ENCODE measurements around the gene IBA57.

- no peak for TF ChIP-seq CTCF (IDR thresholded peaks at IDR 0.05)
- no peak for TF ChIP-seq POLR2A (IDR thresholded peaks at IDR 0.05)
Measured at GRCh38 chr1:228194921-228195812, 29.6 kb downstream of the IBA57 start.
